ENCODE results near the gene ITGA3. TPM values are rescaled to one million over a fixed set of nuclear protein-coding genes. Genes with fewer than 3 reads are reported as not detected.
"Not testable (repeated sequence)": the region's sequence is repeated elsewhere in the genome, so short reads cannot be mapped to it uniquely, and the experiment has no call there.

The ITGA3 gene
- total and polyA plus RNA-seq, 5 donors = 21.5 to 32.9 (median 26.2) TPM

- no peak for DNase-seq
- WGBS = 83% methylated on average over 5 of the region's 5 CpGs
- H3K4me1 ChIP-seq (ENCODE audit: control insufficient read depth, insufficient read depth, low read length) = no peaks in the 10 kb centered on the region
Measured at GRCh38 chr17:50035421-50035879, 20.5 kb upstream of the ITGA3 start.

GRCh38 chr17:50035945-50036344 lies 20.0 kb upstream of the ITGA3 start:
- WGBS = 92% methylated on average over 1 of the region's 1 CpG
- no peaks in the 10 kb centered on the region for H3K4me1 ChIP-seq (ENCODE audit: control insufficient read depth, insufficient read depth, low read length)
- intact Hi-C loops (cut with DNase I) = no loop called here
- no peaks in the 10 kb centered on the region for H3K9me3 ChIP-seq (ENCODE audit: control insufficient read depth, low read length)
- no peak overlapping the region for H3K4me3 ChIP-seq (ENCODE audit: low read length)
- DNase-seq (no peak), ATAC-seq (no peak)
- no peaks in the 10 kb centered on the region for H3K27me3 ChIP-seq (ENCODE audit: control insufficient read depth, insufficient read depth)
- no peak overlapping the region for H3K27ac ChIP-seq (ENCODE audit: low read length)

More at GRCh38 chr17:50035421-50035879, 20.5 kb upstream of the ITGA3 start:
- no peak overlapping the region for H3K4me3 ChIP-seq (ENCODE audit: low read length)
- intact Hi-C loops (cut with DNase I) = no loop called here
- H3K9me3 ChIP-seq (ENCODE audit: control insufficient read depth, low read length) = no peaks in the 10 kb centered on the region
- ATAC-seq = no peak
- H3K27me3 ChIP-seq (ENCODE audit: control insufficient read depth, insufficient read depth) = no peaks in the 10 kb centered on the region
- H3K27ac ChIP-seq (ENCODE audit: low read length) = no peak overlapping the region

GRCh38 chr17:50036455-50037261 lies 19.3 kb upstream of the ITGA3 start:
- intact Hi-C loops (cut with DNase I) = no loop called here
- Histone ChIP-seq H3K4me1 (ENCODE audit: control insufficient read depth, insufficient read depth, low read length) (no peaks in the 10 kb centered on the region), H3K27ac (ENCODE audit: low read length) (no peak overlapping the region), H3K4me3 (ENCODE audit: low read length) (no peak overlapping the region), H3K27me3 (ENCODE audit: control insufficient read depth, insufficient read depth) (no peaks in the 10 kb centered on the region), H3K9me3 (ENCODE audit: control insufficient read depth, low read length) (no peaks in the 10 kb centered on the region)
- 77% methylated on average over 11 of the region's 11 CpGs for WGBS
- DNase-seq (no peak), ATAC-seq (no peak)

- ATAC-seq (peak; percentile 83 to 85), DNase-seq (peak; percentile 67 to 86 (median 81))
- intact Hi-C loops (cut with DNase I) = no loop called here
- H3K27me3 ChIP-seq (ENCODE audit: control insufficient read depth, insufficient read depth) = no peaks in the 10 kb centered on the region
- WGBS = 59% methylated on average over 14 of the region's 14 CpGs
- H3K27ac ChIP-seq (ENCODE audit: low read length) = no peak overlapping the region
- no peaks in the 10 kb centered on the region for H3K9me3 ChIP-seq (ENCODE audit: control insufficient read depth, low read length)
- no peak overlapping the region for H3K4me3 ChIP-seq (ENCODE audit: low read length)
- H3K4me1 ChIP-seq (ENCODE audit: control insufficient read depth, insufficient read depth, low read length) = no peaks in the 10 kb centered on the region
Measured at GRCh38 chr17:50037321-50038107, 18.4 kb upstream of the ITGA3 start.

GRCh38 chr17:50039058-50039457 lies 16.9 kb upstream of the ITGA3 start:
- H3K4me1 ChIP-seq (ENCODE audit: control insufficient read depth, insufficient read depth, low read length) = no peaks in the 10 kb centered on the region
- DNase-seq (no peak), ATAC-seq (no peak)
- H3K4me3 ChIP-seq (ENCODE audit: low read length) = no peak overlapping the region
- H3K9me3 ChIP-seq (ENCODE audit: control insufficient read depth, low read length) = no peaks in the 10 kb centered on the region
- no peak overlapping the region for H3K27ac ChIP-seq (ENCODE audit: low read length)
- H3K27me3 ChIP-seq (ENCODE audit: control insufficient read depth, insufficient read depth) = no peaks in the 10 kb centered on the region
- intact Hi-C loops (cut with DNase I) = no loop called here
- 86% methylated on average over 4 of the region's 4 CpGs for WGBS

- H3K4me1 ChIP-seq (ENCODE audit: control insufficient read depth, insufficient read depth, low read length); ATAC-seq; H3K4me3 ChIP-seq (ENCODE audit: low read length); DNase-seq; intact Hi-C loops (cut with DNase I); H3K9me3 ChIP-seq (ENCODE audit: control insufficient read depth, low read length); H3K27me3 ChIP-seq (ENCODE audit: control insufficient read depth, insufficient read depth); H3K27ac ChIP-seq (ENCODE audit: low read length): not testable (repeated sequence)
- 82% methylated on average over 5 of the region's 5 CpGs for WGBS
Measured at GRCh38 chr17:50040496-50040895, 15.4 kb upstream of the ITGA3 start.

GRCh38 chr17:50042211-50042610 lies 13.7 kb upstream of the ITGA3 start:
- intact Hi-C loops (cut with DNase I) = no loop called here
- no peak for ATAC-seq
- Histone ChIP-seq H3K4me1 (ENCODE audit: control insufficient read depth, insufficient read depth, low read length) (peaks cover 8% of the 10 kb centered on the region), H3K27me3 (ENCODE audit: control insufficient read depth, insufficient read depth) (no peaks in the 10 kb centered on the region), H3K9me3 (ENCODE audit: control insufficient read depth, low read length) (no peaks in the 10 kb centered on the region), H3K4me3 (ENCODE audit: low read length) (no peak overlapping the region), H3K27ac (ENCODE audit: low read length) (no peak overlapping the region)
- DNase-seq = no peak
- 98% methylated on average over 5 of the region's 5 CpGs for WGBS

- Histone ChIP-seq H3K4me3 (ENCODE audit: low read length) (no peak overlapping the region), H3K9me3 (ENCODE audit: control insufficient read depth, low read length) (no peaks in the 10 kb centered on the region), H3K4me1 (ENCODE audit: control insufficient read depth, insufficient read depth, low read length) (peaks cover 8% of the 10 kb centered on the region), H3K27ac (ENCODE audit: low read length) (no peak overlapping the region), H3K27me3 (ENCODE audit: control insufficient read depth, insufficient read depth) (no peaks in the 10 kb centered on the region)
- DNase-seq = peak; percentile 70 to 83 (median 81)
- intact Hi-C loops (cut with DNase I) = no loop called here
- 48% methylated on average over 16 of the region's 16 CpGs for WGBS
- ATAC-seq = peak; percentile 69 to 89
Measured at GRCh38 chr17:50043290-50044148, 12.4 kb upstream of the ITGA3 start.

- intact Hi-C loops (cut with DNase I) = no loop called here
- H3K4me1 ChIP-seq (ENCODE audit: control insufficient read depth, insufficient read depth, low read length) = peaks cover 8% of the 10 kb centered on the region
- 97% methylated on average over 5 of the region's 5 CpGs for WGBS
- H3K4me3 ChIP-seq (ENCODE audit: low read length) = no peak overlapping the region
- no peak for ATAC-seq
- H3K27me3 ChIP-seq (ENCODE audit: control insufficient read depth, insufficient read depth) = no peaks in the 10 kb centered on the region
- no peaks in the 10 kb centered on the region for H3K9me3 ChIP-seq (ENCODE audit: control insufficient read depth, low read length)
- no peak for DNase-seq
- no peak overlapping the region for H3K27ac ChIP-seq (ENCODE audit: low read length)
Measured at GRCh38 chr17:50044483-50044882, 11.4 kb upstream of the ITGA3 start.

GRCh38 chr17:50045154-50045553 lies 10.8 kb upstream of the ITGA3 start:
- peaks cover 8% of the 10 kb centered on the region for H3K4me1 ChIP-seq (ENCODE audit: control insufficient read depth, insufficient read depth, low read length)
- ATAC-seq (peak in 1 of 2 donors; percentile 10), DNase-seq (no peak)
- intact Hi-C loops (cut with DNase I) = no loop called here
- H3K4me3 ChIP-seq (ENCODE audit: low read length) = no peak overlapping the region
- H3K27me3 ChIP-seq (ENCODE audit: control insufficient read depth, insufficient read depth) = no peaks in the 10 kb centered on the region
- H3K9me3 ChIP-seq (ENCODE audit: control insufficient read depth, low read length) = no peaks in the 10 kb centered on the region
- WGBS = 58% methylated on average over 4 of the region's 4 CpGs
- H3K27ac ChIP-seq (ENCODE audit: low read length) = no peak overlapping the region

Measured in right cardiac atrium (tissue), 5 donors.